A673 (cell line): Measurements from ENCODE around the gene CHD9. TPM values are rescaled to one million over a fixed set of nuclear protein-coding genes. Genes with fewer than 3 reads are reported as not detected.
A peak's percentile ranks its signal among the peaks of the same experiment; 100 is the strongest.

Experiments used
- BruUV-seq: library from RNA; stranded (reverse); fragments of 400-500 nt; replicated peaks from 2 replicates; lab custom pipeline; 2021; lab: Mats Ljungman, UMichigan
- CTCF ChIA-PET: fragments of 300-600 bp; sonication (Branson Sonifier 250); formaldehyde crosslinking; loops from one replicate; lab custom pipeline; 2022; ENCODE audit warnings: antibody characterized with exemption; lab: Charles Lee
- POLR2A ChIA-PET: fragments of 300-600 bp; sonication (Branson Sonifier 250); formaldehyde crosslinking; loops from one replicate; lab custom pipeline; 2022; ENCODE audit warnings: antibody characterized with exemption; ENCODE audit not compliant: low non-redundant PET; lab: Charles Lee
- DNase-seq: peaks from one replicate; pipeline ENCODE4 v3.0.0-alpha.2; 2015; ENCODE audit warnings: low spot score
- H3K27ac ChIP-seq: fragments of 200-600 bp; sonication (generic); 2 replicates; pipeline ENCODE4 v1.5.1; 2016; ENCODE audit warnings: mixed run types, low read depth, mild to moderate bottlenecking, mixed read lengths, antibody characterized with exemption, low read length; ENCODE audit not compliant: poor library complexity, severe bottlenecking
- H3K27me3 ChIP-seq: fragments of 200-600 bp; sonication (generic); replicated peaks from 2 replicates; pipeline ENCODE4 v1.6.1; 2017; ENCODE audit warnings: mixed run types, low read depth, mild to moderate bottlenecking, mixed read lengths, antibody characterized with exemption, low read length; ENCODE audit not compliant: insufficient read depth, poor library complexity
- H3K36me3 ChIP-seq: fragments of 200-600 bp; sonication (generic); 2 replicates; pipeline ENCODE4 v1.6.1; 2016; ENCODE audit warnings: mixed run types, mild to moderate bottlenecking, mixed read lengths, antibody characterized with exemption, low read length; ENCODE audit not compliant: insufficient read depth, poor library complexity, severe bottlenecking
- H3K4me1 ChIP-seq: fragments of 200-600 bp; sonication (generic); 2 replicates; pipeline ENCODE4 v1.6.1; 2017; ENCODE audit warnings: mixed run types, mild to moderate bottlenecking, mixed read lengths, antibody characterized with exemption, low read length; ENCODE audit not compliant: insufficient read depth, poor library complexity, severe bottlenecking
- H3K4me3 ChIP-seq: fragments of 200-600 bp; sonication (generic); 2 replicates; pipeline ENCODE4 v1.5.1; 2016; ENCODE audit warnings: low read depth, mixed run types, mild to moderate bottlenecking, mixed read lengths, low read length; ENCODE audit not compliant: poor library complexity, severe bottlenecking
- H3K9me3 ChIP-seq: fragments of 200-600 bp; sonication (generic); 2 replicates; pipeline ENCODE4 v1.6.1; 2016; ENCODE audit warnings: mixed run types, low read depth, mild to moderate bottlenecking, mixed read lengths, antibody characterized with exemption, low read length; ENCODE audit not compliant: poor library complexity, severe bottlenecking
- EZH2 ChIP-seq: fragments of 200-600 bp; sonication (generic); IDR thresholded peaks from 2 replicates; pipeline ENCODE4 v1.6.1; 2017; ENCODE audit warnings: borderline replicate concordance, low read depth, mild to moderate bottlenecking, mixed read lengths, antibody characterized with exemption, low read length; ENCODE audit not compliant: poor library complexity, severe bottlenecking
- intact Hi-C: fragments of 100-400 bp; cut with micrococcal nuclease; formaldehyde crosslinking; loops from one replicate; pipeline ENCODE4 v1.10.0; 2022; ENCODE audit not compliant: unreplicated experiment
- total RNA-seq: library from RNA; stranded (reverse); gene quantifications from 2 replicates; pipeline ENCODE4 v1.2.3, GENCODE V29; 2021
- TF ChIP-seq, protein P1 (sequence below): fragments of 300-800, 200-600 bp; sonication (generic); conservative IDR thresholded peaks from 2 replicates; pipeline ENCODE4 v1.5.1; 2017; ENCODE audit warnings: low read depth, mild to moderate bottlenecking, antibody characterized with exemption, low read length, moderate library complexity, mixed read lengths

CHD9 gene
- total RNA-seq, 1 experiment from 2014 or later: 76.8 TPM

- intact Hi-C loops: no loop called here
- no peak overlapping the region for H3K4me3 ChIP-seq
- no peak for TF ChIP-seq EZH2
- TF ChIP-seq, protein P1, sequence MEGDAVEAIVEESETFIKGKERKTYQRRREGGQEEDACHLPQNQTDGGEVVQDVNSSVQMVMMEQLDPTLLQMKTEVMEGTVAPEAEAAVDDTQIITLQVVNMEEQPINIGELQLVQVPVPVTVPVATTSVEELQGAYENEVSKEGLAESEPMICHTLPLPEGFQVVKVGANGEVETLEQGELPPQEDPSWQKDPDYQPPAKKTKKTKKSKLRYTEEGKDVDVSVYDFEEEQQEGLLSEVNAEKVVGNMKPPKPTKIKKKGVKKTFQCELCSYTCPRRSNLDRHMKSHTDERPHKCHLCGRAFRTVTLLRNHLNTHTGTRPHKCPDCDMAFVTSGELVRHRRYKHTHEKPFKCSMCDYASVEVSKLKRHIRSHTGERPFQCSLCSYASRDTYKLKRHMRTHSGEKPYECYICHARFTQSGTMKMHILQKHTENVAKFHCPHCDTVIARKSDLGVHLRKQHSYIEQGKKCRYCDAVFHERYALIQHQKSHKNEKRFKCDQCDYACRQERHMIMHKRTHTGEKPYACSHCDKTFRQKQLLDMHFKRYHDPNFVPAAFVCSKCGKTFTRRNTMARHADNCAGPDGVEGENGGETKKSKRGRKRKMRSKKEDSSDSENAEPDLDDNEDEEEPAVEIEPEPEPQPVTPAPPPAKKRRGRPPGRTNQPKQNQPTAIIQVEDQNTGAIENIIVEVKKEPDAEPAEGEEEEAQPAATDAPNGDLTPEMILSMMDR: no peak
- no peaks in the 10 kb centered on the region for H3K27me3 ChIP-seq
- H3K27ac ChIP-seq: peak overlapping the region; percentile 72
- ChIA-PET POLR2A (interaction anchor here (1.2 kb wide), 1 partner anchor 9 kb away, joined by 5 read pairs; no protein-coding TSS in a partner anchor), CTCF (no interaction called here)
- DNase-seq: no peak
- peaks cover 70% of the 10 kb centered on the region for H3K4me1 ChIP-seq
- peaks cover under 1% of the 10 kb centered on the region for H3K9me3 ChIP-seq
- no peaks in the 10 kb centered on the region for H3K36me3 ChIP-seq
- no TSS peak for BruUV-seq
Observed at GRCh38 chr16:53081032-53081424, 26.2 kb downstream of the CHD9 start.

DNA sequence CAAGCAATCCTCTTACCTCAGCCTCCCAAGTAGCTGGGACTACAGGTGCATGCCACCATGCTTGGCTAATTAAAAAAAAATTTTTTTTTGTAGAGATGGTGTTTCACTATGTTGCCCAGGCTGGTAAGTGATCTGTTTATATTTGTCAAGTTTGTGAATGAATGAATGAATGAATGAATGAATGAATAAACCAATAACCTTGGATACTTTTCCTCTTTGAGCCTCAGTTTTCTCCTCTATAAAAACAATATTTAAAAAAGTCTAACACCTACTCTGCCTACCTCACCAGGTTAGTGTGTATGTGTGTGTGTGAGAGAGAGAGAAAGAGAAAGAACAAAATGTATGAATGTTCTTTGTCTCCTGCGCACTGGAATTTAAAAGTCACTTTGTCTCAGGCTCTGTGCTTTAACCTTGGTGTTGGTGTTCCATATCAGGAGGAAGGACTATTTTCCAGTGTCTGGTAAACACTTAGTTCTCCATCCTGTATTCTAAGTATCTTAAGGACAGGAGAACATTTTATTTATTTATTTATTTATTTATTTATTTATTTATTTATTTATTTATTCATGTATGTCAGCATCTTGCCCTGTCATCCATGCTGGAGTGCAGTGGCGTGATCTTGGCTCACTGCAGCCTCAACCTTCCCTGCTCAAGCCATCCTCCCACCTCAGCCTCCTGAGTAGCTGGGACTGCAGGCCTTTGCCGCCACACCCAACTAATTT lies 27.1 kb downstream of the CHD9 start:
- peaks cover 78% of the 10 kb centered on the region for H3K4me1 ChIP-seq
- TF ChIP-seq, protein P1: no peak
- TF ChIP-seq EZH2: no peak
- H3K9me3 ChIP-seq: no peaks in the 10 kb centered on the region
- no peaks in the 10 kb centered on the region for H3K27me3 ChIP-seq
- CTCF ChIA-PET: no interaction called here
- POLR2A ChIA-PET: no interaction called here
- H3K36me3 ChIP-seq: no peaks in the 10 kb centered on the region
- no peak overlapping the region for H3K4me3 ChIP-seq
- DNase-seq: no peak
- no peak overlapping the region for H3K27ac ChIP-seq
- intact Hi-C loops: no loop called here
- BruUV-seq: no TSS peak

DNA sequence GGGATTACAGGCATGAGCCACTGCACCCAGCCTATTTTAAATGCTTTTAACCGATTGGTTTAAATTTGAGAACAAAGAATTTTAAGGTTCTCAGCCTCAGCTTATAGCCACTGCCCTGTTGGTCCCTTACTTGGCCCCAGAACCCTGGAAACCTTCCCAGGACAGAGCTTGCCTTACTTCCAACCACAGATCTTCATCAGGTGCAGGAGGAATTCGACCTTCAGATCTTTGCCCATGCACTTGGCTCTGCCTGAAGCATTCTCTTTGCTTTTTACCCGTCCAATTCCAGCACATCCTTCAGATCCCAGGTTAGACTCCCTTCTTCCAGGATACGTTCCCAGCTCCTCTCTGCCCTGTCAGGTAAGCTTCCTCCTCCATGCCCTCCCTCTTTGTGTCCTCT lies 27.7 kb downstream of the CHD9 start:
- ChIA-PET POLR2A (no interaction called here), CTCF (no interaction called here)
- Histone ChIP-seq H3K27ac (no peak overlapping the region), H3K4me3 (no peak overlapping the region), H3K36me3 (no peaks in the 10 kb centered on the region), H3K27me3 (no peaks in the 10 kb centered on the region), H3K4me1 (peaks cover 85% of the 10 kb centered on the region), H3K9me3 (no peaks in the 10 kb centered on the region)
- no peak for DNase-seq
- TF ChIP-seq, protein P1: no peak
- no peak for TF ChIP-seq EZH2
- BruUV-seq: no TSS peak
- intact Hi-C loops: no loop called here
